NCI-H2107 treated with DMSO at 0.1 percent for 48 hours (cell line): Measurements from ENCODE around the gene RPTOR.
"Not testable (repeated sequence)": the region's sequence is repeated elsewhere in the genome, so short reads cannot be mapped to it uniquely, and the experiment has no call there.

Experiments used
- DNase-seq: peaks from one replicate; lab custom pipeline; 2025; ENCODE audit not compliant: unreplicated experiment; lab: John Stamatoyannopoulos, UW

Gene RPTOR

GRCh38 chr17:80871341-80871740 is 326.7 kb downstream of the RPTOR start:
- DNase-seq, result no peak

GRCh38 chr17:80872001-80872500 is 327.4 kb downstream of the RPTOR start:
- DNase-seq, result no peak

DNA sequence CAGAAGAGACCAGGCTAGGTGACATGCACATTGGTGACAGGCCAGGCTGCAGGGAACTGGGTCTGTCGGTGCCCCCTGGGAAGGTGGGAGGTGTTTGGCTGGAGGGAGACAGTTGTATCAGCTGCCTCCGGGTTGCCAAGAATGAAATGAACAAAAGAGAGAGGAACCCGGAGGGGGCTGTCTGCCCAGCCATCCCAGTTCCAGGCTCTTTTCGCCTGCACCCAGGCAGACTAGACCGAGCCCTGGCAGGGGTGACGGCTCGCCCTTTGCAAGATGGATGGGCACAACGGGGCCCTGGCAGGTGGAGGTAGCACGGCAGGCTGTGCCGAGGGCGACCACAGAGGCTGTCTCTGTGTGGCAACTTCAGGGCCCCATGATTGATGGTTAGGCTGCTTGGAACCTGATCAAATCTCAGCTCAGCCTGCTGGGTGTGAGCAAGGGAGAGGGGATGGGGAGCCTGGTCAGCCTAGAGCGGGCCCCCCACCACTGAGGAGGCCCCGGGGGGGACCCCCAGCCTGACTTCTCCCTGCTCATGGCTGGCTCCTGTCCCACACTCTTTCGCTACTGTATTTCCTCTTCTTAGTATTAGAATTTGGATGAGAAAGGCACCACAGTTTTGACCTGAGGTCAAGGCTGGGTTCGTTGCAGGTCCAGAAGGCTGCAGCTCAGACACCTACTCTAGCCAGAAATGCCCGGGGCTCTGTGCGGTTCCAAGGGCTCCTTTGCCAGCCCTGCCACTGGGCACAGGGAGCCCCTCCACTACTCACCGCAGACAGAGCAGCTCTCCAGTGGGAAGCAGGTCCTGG is 328.1 kb downstream of the RPTOR start:
- DNase-seq, result no peak

GRCh38 chr17:80873307-80873951 is 328.8 kb downstream of the RPTOR start:
- DNase-seq, result no peak

- DNase-seq, result no peak
Observed at GRCh38 chr17:80874866-80875445, 330.3 kb downstream of the RPTOR start.

- not testable (repeated sequence) for DNase-seq
Observed at GRCh38 chr17:80875480-80875995, 330.9 kb downstream of the RPTOR start.

DNA sequence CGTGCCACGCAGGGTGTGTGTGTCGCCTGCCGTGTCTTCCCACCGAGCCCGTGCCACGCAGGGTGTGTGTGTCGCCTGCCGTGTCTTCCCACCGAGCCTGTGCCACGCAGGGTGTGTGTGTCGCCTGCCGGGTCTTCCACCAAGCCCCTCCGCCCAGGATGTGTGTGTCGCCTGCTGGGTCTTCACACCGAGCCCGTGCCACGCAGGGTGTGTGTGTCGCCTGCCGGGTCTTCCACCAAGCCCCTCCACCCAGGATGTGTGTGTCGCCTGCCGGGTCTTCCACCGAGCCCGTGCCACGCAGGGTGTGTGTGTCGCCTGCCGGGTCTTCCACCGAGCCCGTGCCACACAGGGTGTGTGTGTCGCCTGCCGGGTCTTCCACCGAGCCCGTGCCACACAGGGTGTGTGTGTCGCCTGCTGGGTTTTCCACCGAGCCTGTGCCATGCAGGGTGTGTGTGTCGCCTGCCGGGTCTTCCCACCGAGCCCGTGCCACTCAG is 331.9 kb downstream of the RPTOR start:
- not testable (repeated sequence) for DNase-seq

DNA sequence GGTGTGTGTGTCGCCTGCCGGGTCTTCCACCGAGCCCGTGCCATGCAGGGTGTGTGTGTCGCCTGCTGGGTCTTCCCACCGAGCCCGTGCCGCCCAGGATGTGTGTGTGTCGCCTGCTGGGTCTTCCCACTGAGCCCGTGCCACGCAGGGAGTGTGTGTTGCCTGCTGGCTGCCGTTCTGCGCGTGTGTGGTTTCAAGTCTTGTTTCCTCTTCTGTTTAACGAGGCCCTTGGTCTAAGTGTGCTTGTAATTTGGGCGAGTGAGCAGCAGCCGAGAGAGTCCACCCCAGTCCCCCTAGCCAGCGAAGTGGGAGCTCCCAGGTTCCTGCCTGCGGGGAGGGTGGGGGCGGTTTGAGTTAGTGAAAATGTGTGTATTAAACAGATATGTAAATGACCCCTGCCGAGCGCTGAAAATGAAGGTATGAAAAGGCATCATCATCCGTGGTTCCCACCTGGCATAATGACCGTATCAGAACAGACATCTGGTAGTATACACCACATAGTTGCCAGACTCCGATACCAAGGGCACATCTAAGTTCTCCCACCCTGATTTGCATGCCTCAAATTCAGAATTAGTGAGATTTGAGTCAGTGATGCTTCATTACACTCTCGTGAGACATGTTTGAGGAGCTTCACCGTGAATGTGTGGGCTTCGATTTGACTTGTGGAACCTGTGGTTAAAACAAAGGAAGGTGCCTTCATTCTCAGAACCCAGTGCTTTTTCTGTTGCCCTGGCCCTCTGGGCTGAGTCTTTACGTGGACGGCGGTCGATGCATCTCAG is 332.5 kb downstream of the RPTOR start:
- no peak for DNase-seq

DNA sequence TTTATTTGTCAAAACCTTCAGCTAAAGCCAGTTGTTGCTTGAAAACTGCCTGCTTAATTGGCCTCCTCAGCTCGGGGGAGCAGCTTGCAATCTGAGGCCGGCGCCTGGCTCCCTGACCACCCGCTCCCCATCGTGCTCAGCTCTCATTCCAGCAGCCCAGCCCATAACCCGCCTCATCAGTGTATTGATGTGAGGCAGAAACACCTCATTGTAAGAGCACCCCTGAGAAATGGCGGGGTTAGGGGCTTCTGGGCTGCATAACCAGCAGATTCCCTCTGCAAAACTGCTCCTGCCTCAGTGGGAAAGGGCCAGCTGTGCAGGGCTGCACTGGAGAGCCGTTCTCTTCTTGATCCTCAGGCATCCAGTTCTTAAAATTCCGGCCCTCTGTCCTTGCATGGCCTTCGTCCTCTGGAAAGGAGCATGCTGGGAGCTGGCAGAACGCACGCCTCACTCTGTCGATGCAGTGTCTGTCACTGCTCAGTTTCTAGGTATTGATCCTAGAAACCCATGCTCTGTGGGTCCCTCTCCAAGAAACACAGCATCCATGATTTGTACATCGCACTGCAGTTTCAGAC is 333.2 kb downstream of the RPTOR start:
- no peak for DNase-seq

DNA sequence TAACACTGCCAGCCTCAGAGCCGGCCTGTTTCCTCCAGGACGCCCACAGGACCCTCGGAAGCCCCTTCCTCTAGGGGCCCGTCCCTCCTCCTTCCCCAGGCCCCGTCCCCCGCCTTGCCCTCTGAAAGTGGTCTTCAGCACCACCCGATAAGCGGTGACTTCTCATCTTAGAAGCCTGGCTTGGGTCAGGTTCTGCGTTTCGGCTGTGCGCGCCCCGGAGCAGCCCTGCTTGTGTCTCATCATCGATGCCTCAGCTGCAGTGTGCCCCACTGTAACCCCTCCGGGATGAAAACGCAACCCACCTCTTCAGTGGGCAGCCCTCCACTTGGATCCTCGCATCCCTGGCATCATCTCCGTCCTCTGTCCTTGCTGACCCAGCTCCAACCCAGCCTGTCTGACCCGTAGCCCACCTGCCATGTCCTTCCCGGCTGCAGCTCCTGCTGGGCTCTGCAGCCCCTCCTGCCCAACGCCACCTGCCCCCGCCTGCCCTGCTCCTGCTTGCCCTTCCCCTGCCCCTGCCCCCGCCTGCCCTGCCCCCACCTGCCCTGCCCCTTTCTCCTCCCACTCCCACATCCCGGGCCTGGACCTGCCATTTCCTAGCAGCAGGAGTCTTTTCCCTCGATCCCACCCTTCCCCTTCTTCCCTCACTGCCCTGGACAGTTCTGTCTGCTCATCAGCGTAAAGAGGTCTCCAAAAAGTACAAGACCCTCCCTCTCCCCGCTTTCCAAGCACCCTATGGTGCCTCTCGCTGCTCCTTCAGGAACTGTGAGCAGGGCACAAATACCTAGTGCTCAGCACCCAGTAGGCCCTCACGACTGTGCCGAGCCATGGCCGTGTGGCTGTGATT is 334.5 kb downstream of the RPTOR start:
- DNase-seq, result no peak

GRCh38 chr17:80879723-80880647 is 335.3 kb downstream of the RPTOR start:
- DNase-seq, result no peak

DNA sequence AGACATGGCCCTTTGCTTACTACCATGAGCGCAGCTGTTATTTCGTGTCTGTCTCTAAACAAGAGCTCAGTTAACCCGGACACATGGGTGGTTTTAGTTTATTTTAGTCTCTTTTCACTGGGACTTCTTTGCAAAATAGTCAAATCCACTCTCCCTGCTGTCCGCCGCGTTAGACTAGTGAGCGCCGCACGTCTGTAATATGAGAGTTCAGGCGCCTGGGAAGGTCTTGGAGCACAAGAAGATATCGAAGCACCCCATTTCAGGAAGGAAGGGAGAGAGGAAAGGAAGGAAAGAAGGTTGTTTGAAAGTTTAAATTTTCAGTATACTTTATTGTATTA is 336.0 kb downstream of the RPTOR start:
- no peak for DNase-seq

GRCh38 chr17:80881306-80881705 is 336.7 kb downstream of the RPTOR start:
- DNase-seq, result no peak

DNA sequence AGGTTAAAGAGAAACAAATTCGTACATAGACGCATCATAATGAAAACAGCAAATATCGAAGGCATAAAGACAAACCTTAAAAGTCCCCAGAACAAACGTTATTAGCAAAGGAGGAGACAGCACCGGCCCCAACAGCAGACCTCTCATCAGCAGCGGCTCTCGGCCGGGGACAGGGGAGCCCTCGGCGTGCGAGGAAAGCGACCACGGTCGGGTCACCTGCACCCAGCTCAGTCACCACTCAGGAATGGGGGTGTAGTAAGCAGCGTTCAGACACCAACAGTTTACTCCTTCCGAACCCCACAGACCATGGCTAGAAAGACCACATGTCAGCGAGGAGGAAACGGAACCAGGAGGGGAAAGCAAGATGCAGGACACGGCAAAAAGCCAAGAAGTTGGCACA is 337.7 kb downstream of the RPTOR start:
- no peak for DNase-seq

GRCh38 chr17:80882926-80883685 is 338.5 kb downstream of the RPTOR start:
- DNase-seq, result no peak

GRCh38 chr17:80883831-80884735 is 339.4 kb downstream of the RPTOR start:
- DNase-seq, result no peak

- DNase-seq, result no peak
Observed at GRCh38 chr17:80884811-80885210, 340.2 kb downstream of the RPTOR start.
